Fibroblast of lung (primary cell): ENCODE results near the gene CYP4A11.

Experiments used
- CTCF ChIP-seq, 2 donors: IDR thresholded peaks in 1 of 2; conservative IDR thresholded peaks in 1 of 2; 1 replicate in 1 of 2; 2 replicates in 1 of 2; pipeline ENCODE4 v1.5.1; 2011 to 2012; ENCODE audit warnings: low read length in 2 of 2, control low read depth in 1 of 2, inconsistent platforms in 1 of 2, low read depth in 1 of 2, mild to moderate bottlenecking in 1 of 2
- EZH2 ChIP-seq: IDR thresholded peaks from 2 replicates; pipeline ENCODE4 v1.5.1; 2012; ENCODE audit warnings: low read length, control low read depth, mild to moderate bottlenecking; ENCODE audit errors: missing control alignments

- TF ChIP-seq EZH2 (no peak), CTCF (conservative IDR thresholded peaks at IDR 0.05 in 1 of 2, IDR thresholded peaks at IDR 0.05 in 1 of 2; ENCODE audit: low read depth in 1 of 2, low read length in 2 of 2) (no peak)
Observed at GRCh38 chr1:46937270-46937669, 4.0 kb downstream of the CYP4A11 start.
